Coronary artery (tissue), 2 donors: ENCODE data around the gene ARHGAP20.

Source experiments
- DNase-seq: peaks from one replicate; pipeline ENCODE4 v3.0.0-alpha.2; 2017; ENCODE audit warnings: low spot score
- H3K27ac ChIP-seq, 2 donors: fragments of 200-600 bp; sonication (generic); one replicate each; pipeline ENCODE4 v1.5.1; 2016 to 2019
- H3K4me3 ChIP-seq: fragments of 200-600 bp; sonication (generic); 2 replicates; pipeline ENCODE4 v1.5.1; 2016; ENCODE audit warnings: mild to moderate bottlenecking, moderate library complexity
- CTCF ChIP-seq: fragments of 200-600 bp; sonication (generic); IDR thresholded peaks from one replicate; pipeline ENCODE4 v1.5.1; 2019; ENCODE audit warnings: antibody characterized with exemption

The ARHGAP20 gene

GRCh38 chr11:110735455-110736170 lies 23.4 kb upstream of the ARHGAP20 start:
- Histone ChIP-seq H3K27ac (no peak overlapping the region), H3K4me3 (no peak overlapping the region)
- DNase-seq, result no peak
- no peak for TF ChIP-seq CTCF

- no peak for DNase-seq
- Histone ChIP-seq H3K27ac (no peak overlapping the region), H3K4me3 (no peak overlapping the region)
- TF ChIP-seq CTCF, result no peak
These were observed 22.6 kb upstream of the ARHGAP20 start for GRCh38 chr11:110734790-110735189.

- no peak overlapping the region for H3K27ac ChIP-seq
- DNase-seq, result no peak
- TF ChIP-seq CTCF, result no peak
These were observed 18.5 kb upstream of the ARHGAP20 start for GRCh38 chr11:110730773-110731172.

GRCh38 chr11:110728883-110729282 lies 16.6 kb upstream of the ARHGAP20 start:
- no peak for TF ChIP-seq CTCF
- H3K4me3 ChIP-seq, result no peak overlapping the region
- no peak overlapping the region for H3K27ac ChIP-seq
- no peak for DNase-seq

More at GRCh38 chr11:110730773-110731172, 18.5 kb upstream of the ARHGAP20 start:
- no peak overlapping the region for H3K4me3 ChIP-seq

GRCh38 chr11:110728476-110728875 lies 16.2 kb upstream of the ARHGAP20 start:
- TF ChIP-seq CTCF, result no peak
- H3K27ac ChIP-seq, result no peak overlapping the region
- DNase-seq, result no peak
- no peak overlapping the region for H3K4me3 ChIP-seq

GRCh38 chr11:110724358-110724757 lies 12.1 kb upstream of the ARHGAP20 start:
- TF ChIP-seq CTCF, result no peak
- Histone ChIP-seq H3K27ac (no peak overlapping the region), H3K4me3 (no peak overlapping the region)
- no peak for DNase-seq
